Kidney epithelial cell (primary cell): ENCODE data around the gene DSP. TPM values are rescaled to one million over a fixed set of nuclear protein-coding genes. Genes with fewer than 3 reads are reported as not detected.

Experiments used
- DNase-seq: peaks from one replicate; pipeline ENCODE4 v3.0.0-alpha.2; 2010; ENCODE audit warnings: low read depth
- H3K27me3 ChIP-seq: 2 replicates; pipeline ENCODE4 v1.6.0; 2011; ENCODE audit warnings: low read length; ENCODE audit not compliant: control insufficient read depth, insufficient read depth
- H3K36me3 ChIP-seq: 2 replicates; pipeline ENCODE4 v1.5.1; 2011; ENCODE audit warnings: low read length; ENCODE audit not compliant: control insufficient read depth, insufficient read depth
- H3K4me3 ChIP-seq: 2 replicates; pipeline ENCODE4 v1.5.1; 2011; ENCODE audit warnings: low read depth, mild to moderate bottlenecking, control low read depth, low read length
- total RNA-seq: library from RNA; depleted of rRNA; stranded (reverse); fragments of >200 nt; gene quantifications from 2 replicates; pipeline ENCODE4 v1.2.3, GENCODE V29; 2015
- TF ChIP-seq, protein P1 (sequence below): IDR thresholded peaks from 2 replicates; pipeline ENCODE4 v1.5.1; 2011; ENCODE audit warnings: mild to moderate bottlenecking, moderate library complexity, low read length, control low read depth, inconsistent platforms; ENCODE audit not compliant: insufficient read depth, poor library complexity, severe bottlenecking

Gene DSP
- total RNA-seq, 1 donor from 2014 or later: 220 TPM

DNA sequence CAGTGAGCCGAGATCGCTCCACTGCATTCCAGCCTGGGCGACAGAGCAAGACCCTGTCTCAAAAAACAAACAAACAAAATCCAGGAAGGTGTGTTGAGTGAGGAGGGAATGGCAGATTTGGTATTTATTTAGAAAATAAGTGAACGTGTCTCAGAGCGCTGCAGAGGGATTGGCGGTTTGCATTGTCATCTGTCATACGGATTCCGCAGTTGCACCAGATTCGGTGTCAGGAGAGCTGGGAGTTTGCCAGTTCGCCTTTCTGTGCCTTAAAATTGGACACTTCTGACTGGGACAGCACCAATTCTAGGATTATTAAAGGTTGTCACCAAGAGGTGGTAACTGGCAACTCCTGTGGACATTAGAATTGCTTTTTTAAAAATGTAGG, 49.4 kb downstream of the DSP start:
- DNase-seq: no peak
- H3K4me3 ChIP-seq: peak overlapping the region; percentile 97
- H3K27me3 ChIP-seq: no peaks in the 10 kb centered on the region
- TF ChIP-seq, protein P1, sequence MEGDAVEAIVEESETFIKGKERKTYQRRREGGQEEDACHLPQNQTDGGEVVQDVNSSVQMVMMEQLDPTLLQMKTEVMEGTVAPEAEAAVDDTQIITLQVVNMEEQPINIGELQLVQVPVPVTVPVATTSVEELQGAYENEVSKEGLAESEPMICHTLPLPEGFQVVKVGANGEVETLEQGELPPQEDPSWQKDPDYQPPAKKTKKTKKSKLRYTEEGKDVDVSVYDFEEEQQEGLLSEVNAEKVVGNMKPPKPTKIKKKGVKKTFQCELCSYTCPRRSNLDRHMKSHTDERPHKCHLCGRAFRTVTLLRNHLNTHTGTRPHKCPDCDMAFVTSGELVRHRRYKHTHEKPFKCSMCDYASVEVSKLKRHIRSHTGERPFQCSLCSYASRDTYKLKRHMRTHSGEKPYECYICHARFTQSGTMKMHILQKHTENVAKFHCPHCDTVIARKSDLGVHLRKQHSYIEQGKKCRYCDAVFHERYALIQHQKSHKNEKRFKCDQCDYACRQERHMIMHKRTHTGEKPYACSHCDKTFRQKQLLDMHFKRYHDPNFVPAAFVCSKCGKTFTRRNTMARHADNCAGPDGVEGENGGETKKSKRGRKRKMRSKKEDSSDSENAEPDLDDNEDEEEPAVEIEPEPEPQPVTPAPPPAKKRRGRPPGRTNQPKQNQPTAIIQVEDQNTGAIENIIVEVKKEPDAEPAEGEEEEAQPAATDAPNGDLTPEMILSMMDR: no peak
- H3K36me3 ChIP-seq: no peaks in the 10 kb centered on the region

GRCh38 chr6:7591770-7592169, 50.3 kb downstream of the DSP start:
- Histone ChIP-seq H3K36me3 (no peaks in the 10 kb centered on the region), H3K4me3 (no peak overlapping the region), H3K27me3 (no peaks in the 10 kb centered on the region)
- TF ChIP-seq, protein P1: no peak
- no peak for DNase-seq

- no peak for DNase-seq
- Histone ChIP-seq H3K27me3 (no peaks in the 10 kb centered on the region), H3K36me3 (no peaks in the 10 kb centered on the region), H3K4me3 (no peak overlapping the region)
- TF ChIP-seq, protein P1: no peak
These were observed 51.8 kb downstream of the DSP start for GRCh38 chr6:7593229-7593628.

GRCh38 chr6:7594579-7595125, 53.2 kb downstream of the DSP start:
- Histone ChIP-seq H3K36me3 (no peaks in the 10 kb centered on the region), H3K4me3 (no peak overlapping the region), H3K27me3 (no peaks in the 10 kb centered on the region)
- no peak for DNase-seq
- TF ChIP-seq, protein P1: no peak

DNA sequence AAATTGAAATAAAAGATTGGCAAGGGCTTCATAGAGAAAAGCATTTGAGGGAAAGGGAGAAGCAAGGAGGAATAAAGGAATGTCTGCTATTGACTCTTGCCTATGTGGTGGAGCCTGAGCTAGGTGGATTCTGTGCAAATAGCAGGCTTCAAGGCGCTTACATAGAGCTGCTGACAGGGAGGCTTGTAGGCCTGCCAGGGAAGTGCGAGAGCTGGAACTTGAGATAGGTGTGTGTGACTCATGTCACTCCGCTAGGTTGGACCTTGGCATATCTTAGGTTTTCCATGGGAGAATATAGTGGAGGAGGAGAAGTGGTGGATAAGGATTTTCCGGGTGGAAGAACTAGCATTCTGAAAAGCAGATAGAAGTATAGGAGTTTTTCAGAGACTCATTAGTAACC, 62.5 kb downstream of the DSP start:
- TF ChIP-seq, protein P1: no peak

GRCh38 chr6:7604506-7604905, 63.0 kb downstream of the DSP start:
- no peak for DNase-seq
- Histone ChIP-seq H3K27me3 (no peaks in the 10 kb centered on the region), H3K36me3 (no peaks in the 10 kb centered on the region), H3K4me3 (no peak overlapping the region)
- TF ChIP-seq, protein P1: no peak

More for the DNA sequence above, 62.5 kb downstream of the DSP start:
- Histone ChIP-seq H3K36me3 (no peaks in the 10 kb centered on the region), H3K4me3 (no peak overlapping the region), H3K27me3 (no peaks in the 10 kb centered on the region)
- no peak for DNase-seq
